HG03103 (cell line): ENCODE data around the gene TRIM24.
"Not testable (repeated sequence)": the region's sequence is repeated elsewhere in the genome, so short reads cannot be mapped to it uniquely, and the experiment has no call there.

ENCODE experiments used
- ATAC-seq: cut with Tn5 transposase; IDR thresholded peaks from one replicate; pipeline ENCODE4 v1.9.1; 2021; ENCODE audit warnings: low read depth; ENCODE audit not compliant: unreplicated experiment

Gene TRIM24

GRCh38 chr7:138524259-138524658, 64.2 kb downstream of the TRIM24 start:
- ATAC-seq, result no peak

DNA sequence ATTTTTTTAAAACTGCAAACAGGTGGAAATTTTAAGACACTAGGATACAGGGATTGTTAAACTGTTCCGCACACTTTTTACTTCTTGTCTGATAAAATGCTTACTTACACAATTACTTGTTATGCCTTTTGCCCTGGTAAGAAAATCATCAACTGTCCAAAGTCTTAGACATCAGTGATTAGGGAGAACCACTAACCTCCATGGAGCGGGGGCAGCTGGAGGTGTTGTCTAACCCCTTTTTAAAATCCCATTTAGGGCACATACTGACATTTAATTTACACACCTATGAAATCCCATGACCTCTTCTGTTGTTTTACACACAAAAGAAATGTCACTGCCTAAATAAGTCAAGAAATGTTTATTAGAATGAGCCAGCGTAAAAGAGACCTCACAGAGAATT, 65.7 kb downstream of the TRIM24 start:
- ATAC-seq, result no peak

GRCh38 chr7:138527746-138528223, 67.7 kb downstream of the TRIM24 start:
- no peak for ATAC-seq

DNA sequence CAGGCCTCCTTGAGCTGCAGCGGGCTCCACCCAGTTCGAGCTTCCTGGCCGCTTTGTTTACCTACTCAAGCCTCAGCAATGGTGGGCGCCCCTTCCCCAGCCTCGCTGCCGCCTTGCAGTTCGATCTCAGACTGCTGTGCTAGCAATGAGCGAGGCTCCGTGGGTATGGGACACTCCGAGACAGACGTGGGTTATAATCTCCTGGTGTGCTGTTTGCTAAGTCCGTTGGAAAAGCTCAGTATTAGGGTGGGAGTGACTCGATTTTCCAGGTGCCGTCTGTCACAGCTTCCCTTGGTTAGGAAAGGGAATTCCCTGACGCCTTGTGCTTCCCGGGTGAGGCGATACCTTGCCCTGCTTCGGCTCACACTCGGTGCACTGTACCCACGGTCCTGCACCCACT, 76.8 kb downstream of the TRIM24 start:
- not testable (repeated sequence) for ATAC-seq

DNA sequence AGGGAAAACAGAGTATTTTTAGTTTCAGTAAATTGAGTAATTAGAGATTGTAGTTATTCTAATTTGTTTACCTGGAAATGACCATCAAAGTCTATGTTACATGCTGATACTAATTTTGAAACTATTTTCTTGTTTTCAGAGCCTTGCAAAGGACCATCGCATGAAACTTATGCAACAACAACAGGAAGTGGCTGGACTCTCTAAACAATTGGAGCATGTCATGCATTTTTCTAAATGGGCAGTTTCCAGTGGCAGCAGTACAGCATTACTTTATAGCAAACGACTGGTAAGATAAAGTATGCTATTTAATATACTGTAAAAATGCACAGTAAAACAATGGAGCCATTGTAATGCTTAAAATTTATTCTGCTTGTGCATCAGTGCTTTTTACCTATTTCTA, 78.5 kb downstream of the TRIM24 start:
- no peak for ATAC-seq

DNA sequence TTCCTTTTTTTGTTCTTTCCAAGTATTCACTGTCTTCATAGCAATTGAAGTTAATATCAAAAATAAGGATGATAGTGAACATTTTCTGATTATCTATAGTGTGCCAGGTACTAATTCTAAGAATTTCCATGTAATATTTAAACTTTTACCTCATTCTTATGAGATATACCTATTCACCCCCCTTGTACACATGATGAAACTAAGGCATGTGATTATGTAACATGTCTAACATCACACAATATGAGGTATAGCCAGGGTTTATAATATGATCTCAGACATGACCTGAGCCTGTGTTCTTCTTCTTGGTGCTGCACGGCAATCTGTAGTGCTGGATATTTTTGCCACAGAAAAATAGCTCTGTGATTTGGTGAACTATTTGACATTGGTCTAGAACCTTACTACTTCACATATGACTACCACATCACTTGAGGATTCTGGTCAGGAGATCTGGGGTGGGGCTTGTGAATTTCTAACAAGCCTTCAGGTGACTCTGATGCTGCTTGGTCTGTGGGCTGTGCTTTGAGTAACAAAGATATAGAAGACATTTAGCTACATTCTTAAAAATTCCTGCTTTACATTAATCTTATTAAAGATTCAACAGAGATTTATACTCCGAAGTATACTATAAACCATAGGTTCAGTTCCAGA, 79.1 kb downstream of the TRIM24 start:
- ATAC-seq, result no peak

- ATAC-seq, result peak; percentile 82
Measured at GRCh38 chr7:138542183-138542582, 82.1 kb downstream of the TRIM24 start.

- no peak for ATAC-seq
Measured at GRCh38 chr7:138543739-138544138, 83.7 kb downstream of the TRIM24 start.

- ATAC-seq, result no peak
Measured at GRCh38 chr7:138545123-138545522, 85.1 kb downstream of the TRIM24 start.

- no peak for ATAC-seq
Measured at GRCh38 chr7:138546064-138546619, 86.1 kb downstream of the TRIM24 start.

- no peak for ATAC-seq
Measured at GRCh38 chr7:138546829-138547228, 86.8 kb downstream of the TRIM24 start.

DNA sequence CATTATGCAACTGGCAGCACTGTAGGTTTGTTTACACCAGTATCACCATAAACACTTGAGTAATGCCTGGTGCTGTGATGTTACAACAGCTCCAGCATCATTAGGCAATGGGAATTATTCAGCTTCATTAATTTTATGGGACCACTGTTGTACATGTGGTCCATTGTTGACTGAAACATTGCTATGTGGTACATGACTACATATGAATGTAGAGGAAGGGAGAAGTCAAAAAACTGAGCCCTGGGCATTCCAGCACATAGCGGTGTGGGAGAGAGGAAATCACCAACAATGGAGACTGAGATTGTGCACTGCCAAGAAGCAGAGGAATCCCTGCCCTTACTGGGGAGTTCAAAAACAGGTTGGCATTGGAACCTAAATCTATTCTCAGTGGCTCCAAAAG, 89.0 kb downstream of the TRIM24 start:
- ATAC-seq, result no peak

DNA sequence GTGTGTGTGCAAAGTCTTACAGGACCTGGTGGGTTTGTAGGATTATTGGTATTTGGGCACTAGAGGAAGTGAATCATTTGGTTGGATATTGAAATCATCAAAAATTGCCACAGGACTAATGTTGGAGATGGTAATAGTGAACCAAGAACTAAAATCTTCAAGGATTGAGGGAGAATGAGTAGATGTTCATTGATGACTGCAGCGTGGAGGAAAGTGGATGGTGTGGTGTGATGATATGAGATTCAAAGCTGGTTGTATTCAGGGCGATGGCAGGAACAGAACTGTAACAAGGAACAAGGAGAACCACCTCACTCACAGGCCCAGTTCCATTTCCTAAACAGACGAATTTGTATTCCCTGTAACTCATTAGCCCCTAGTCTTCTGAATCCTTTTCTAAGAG, 90.3 kb downstream of the TRIM24 start:
- no peak for ATAC-seq

DNA sequence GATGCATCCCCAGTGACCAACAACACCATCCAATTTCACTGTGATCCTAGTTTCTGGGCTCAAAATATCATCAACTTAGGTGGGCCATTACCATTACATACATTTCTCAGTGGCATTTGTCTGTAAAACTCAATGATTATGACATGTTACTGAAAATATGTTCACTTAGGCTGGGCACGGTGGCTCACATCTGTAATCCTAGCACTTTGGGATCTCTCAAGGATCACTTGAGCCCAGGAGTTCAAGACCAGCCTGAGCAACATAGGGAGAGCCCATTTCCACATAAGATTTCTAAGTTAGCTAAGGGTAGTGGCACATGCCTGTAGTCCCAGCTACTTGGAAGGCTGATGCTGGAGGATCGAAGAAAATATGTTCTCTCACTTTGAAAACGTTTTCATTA, 91.0 kb downstream of the TRIM24 start:
- no peak for ATAC-seq

DNA sequence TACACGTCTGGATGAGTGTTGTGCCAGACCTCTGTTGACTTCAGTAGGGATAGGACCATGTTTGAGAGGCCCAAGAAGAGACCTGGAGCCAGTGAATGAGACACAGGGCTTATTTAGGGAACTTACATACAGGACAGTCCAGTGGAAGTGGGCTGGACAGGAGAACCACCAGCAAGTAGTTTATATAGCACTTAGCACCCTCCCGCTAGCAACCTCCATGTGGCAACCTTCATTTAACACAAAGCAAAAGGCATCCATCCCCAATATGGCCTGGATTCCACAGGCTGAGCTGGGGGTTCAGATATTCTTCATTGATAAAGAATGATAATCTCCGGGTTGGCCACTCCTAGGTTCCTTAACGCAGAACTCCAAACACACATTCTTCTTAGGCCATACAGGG, 93.7 kb downstream of the TRIM24 start:
- ATAC-seq, result no peak

DNA sequence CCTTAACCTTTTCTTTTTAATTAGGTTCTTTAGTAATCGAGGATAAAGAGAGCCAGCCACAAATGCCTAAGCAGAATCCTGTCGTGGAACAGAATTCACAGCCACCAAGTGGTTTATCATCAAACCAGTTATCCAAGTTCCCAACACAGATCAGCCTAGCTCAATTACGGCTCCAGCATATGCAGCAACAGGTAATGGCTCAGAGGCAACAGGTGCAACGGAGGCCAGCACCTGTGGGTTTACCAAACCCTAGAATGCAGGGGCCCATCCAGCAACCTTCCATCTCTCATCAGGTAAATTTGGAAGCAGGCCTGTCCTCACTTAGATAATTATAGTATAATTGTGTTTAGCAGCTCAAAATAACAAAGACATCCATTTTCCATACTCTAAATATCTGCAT, 94.6 kb downstream of the TRIM24 start:
- ATAC-seq, result no peak

GRCh38 chr7:138555684-138556083, 95.6 kb downstream of the TRIM24 start:
- no peak for ATAC-seq

DNA sequence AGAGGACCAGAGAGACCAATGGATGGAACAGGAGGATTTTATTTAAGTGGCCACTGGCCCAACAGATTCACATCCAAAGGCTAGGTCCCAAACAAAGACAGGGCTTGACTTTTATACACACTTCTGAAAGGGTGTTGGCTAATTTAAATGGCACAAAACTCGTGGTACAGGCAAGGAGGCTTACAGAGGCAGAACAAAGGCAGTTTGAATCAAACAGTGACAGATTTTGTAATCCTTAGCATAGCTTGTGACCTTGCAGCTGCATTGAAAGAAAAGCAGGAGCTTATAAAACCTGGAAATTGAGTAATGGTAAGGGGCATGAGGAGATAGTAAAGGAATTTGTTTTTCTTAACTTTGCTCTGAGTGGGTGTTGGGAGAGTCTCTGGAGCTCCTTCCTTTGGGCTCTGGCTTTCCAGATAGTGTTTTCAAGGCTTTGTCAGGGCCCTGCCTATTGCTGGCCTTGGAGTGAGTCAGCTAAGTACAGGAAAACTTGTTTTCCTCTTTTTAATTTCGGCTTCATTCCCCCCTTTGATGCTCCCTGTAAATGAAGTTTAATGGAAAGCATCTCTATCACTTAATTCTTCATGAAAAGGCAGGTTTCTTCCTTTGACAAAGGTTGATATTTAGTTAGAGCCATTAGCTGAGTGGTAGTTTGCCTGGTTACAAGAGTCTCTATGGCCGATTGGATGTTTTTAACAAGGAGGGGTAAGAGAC, 96.9 kb downstream of the TRIM24 start:
- no peak for ATAC-seq

- no peak for ATAC-seq
Measured at GRCh38 chr7:138559448-138559847, 99.4 kb downstream of the TRIM24 start.

DNA sequence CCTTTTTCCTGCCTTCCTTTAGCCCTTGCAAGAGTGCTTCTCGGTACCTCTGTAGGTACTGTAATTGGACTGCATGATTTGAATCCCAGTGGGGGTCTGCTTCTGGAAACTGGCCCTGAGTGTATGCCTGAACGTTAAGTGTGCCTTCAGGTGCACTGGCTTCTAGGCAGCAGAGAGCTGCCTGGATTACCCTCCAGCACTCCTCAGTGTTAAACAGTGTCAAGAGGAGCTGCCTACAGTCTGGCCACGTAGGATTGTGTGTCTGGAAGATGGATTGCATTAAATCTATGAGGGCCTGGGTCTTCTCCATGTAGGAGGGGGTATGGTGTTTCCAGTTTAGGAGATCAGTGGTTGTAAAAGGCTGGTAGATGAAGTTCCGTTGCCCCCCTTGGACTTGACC, 103.7 kb downstream of the TRIM24 start:
- ATAC-seq, result no peak

DNA sequence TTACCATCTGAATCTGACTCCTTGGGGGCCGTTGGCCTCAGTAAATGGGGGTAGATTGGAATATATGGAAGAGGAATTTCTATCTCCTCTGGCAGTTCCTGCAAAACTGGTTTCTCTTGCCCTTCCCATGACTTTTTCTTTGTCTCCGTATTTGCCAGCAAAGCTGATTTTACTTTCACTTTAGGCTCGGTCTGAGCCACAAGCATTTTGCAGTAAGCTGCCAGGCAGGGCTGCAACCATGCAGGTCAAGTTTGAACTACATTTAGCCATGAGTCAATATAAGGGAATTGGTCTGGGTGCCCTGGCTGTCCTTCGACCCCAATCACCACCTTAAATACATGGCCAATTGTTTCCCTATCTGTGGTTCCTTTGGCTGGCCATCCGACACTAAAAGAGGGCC, 104.3 kb downstream of the TRIM24 start:
- no peak for ATAC-seq

GRCh38 chr7:138565071-138565450, 105.0 kb downstream of the TRIM24 start:
- no peak for ATAC-seq
